Effector memory CD8-positive, alpha-beta T cell (primary cell): ENCODE measurements around the gene B4GALT6.
A peak's percentile ranks its signal among the peaks of the same experiment; 100 is the strongest.

Experiments used
- ATAC-seq: fragments of 150-1000 bp; cut with Tn5 transposase; replicated peaks from 2 replicates; pipeline ENCODE4 v1.10.0; 2021; ENCODE audit warnings: mild to moderate bottlenecking, moderate library complexity
- DNase-seq, 3 experiments: peaks; one replicate each; pipeline ENCODE4 v3.0.0; 2021
- H3K27ac Mint-ChIP-seq, 2 donors: one replicate each; pipeline ENCODE4 v1.8.0; 2022; ENCODE audit warnings: mild to moderate bottlenecking in 2 of 2, mixed read lengths in 2 of 2, moderate library complexity in 2 of 2
- H3K27me3 Mint-ChIP-seq, 2 donors: one replicate each; pipeline ENCODE4 v1.8.0; 2022; ENCODE audit warnings: mixed read lengths in 2 of 2
- H3K36me3 Mint-ChIP-seq: one replicate; pipeline ENCODE4 v1.8.0; 2022; ENCODE audit warnings: mild to moderate bottlenecking, moderate library complexity, mixed read lengths; ENCODE audit not compliant: insufficient read depth
- H3K4me1 Mint-ChIP-seq, 2 donors: one replicate each; pipeline ENCODE4 v1.8.0; 2022; ENCODE audit warnings: low read depth in 2 of 2, mixed read lengths in 2 of 2
- H3K4me3 Mint-ChIP-seq, 2 donors: one replicate each; pipeline ENCODE4 v1.8.0; 2022; ENCODE audit warnings: mild to moderate bottlenecking in 2 of 2, mixed read lengths in 2 of 2, moderate library complexity in 2 of 2
- H3K9me3 Mint-ChIP-seq, 2 donors: one replicate each; pipeline ENCODE4 v1.8.0; 2022; ENCODE audit warnings: mixed read lengths in 2 of 2

B4GALT6 gene

DNA sequence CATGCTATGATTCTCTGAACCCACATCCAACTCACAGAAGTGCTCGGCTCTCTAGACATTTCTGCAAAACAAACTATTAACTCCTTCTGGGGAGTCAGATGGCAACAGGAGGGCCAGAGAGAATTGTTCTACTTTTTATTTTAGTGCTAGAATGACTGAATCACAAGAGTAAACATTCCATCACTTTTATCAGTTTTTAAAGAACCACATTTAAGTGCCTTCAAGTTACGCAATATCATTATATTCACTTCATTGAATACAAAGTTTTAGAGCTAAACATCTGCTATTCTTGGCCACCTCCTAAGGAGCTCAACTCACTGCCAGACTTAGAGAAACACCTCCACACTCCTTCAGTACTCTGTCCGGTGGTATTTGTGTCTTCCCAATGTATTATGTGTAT lies 22.4 kb downstream of the B4GALT6 start:
- Mint-ChIP-seq H3K36me3 (no peaks in the 10 kb centered on the region), H3K4me3 (no peak overlapping the region), H3K27me3 (peaks cover 6 to 14% of the 10 kb centered on the region in 2 donors), H3K4me1 (peaks cover 8 to 12% of the 10 kb centered on the region in 2 donors), H3K27ac (no peak overlapping the region), H3K9me3 (peaks cover 0 to 2% of the 10 kb centered on the region in 2 donors)
- ATAC-seq (no peak), DNase-seq (no peak)

DNA sequence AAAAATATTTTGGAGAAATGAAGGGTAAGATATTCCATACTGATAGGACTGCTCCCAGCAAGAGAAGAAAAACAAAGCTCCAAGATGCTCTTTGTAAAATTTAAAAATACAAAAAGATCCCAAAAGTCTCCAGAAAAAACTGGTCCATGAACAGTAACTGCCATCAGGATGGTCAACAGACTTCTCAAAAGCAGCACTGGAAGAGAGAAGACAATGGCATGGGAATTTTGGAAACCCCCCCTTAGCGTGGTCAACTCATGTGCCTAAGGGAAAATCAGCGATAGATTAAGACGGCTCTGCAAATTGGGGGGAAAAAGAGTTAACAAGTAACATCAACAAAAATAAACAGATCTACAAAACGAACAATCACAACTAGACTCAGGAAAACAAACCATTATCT lies 23.6 kb downstream of the B4GALT6 start:
- no peak for DNase-seq
- H3K4me1 Mint-ChIP-seq = peaks cover 8 to 12% of the 10 kb centered on the region in 2 donors
- H3K27ac Mint-ChIP-seq = no peak overlapping the region
- H3K9me3 Mint-ChIP-seq = peaks cover 0 to 2% of the 10 kb centered on the region in 2 donors
- H3K36me3 Mint-ChIP-seq = no peaks in the 10 kb centered on the region
- ATAC-seq = no peak
- H3K4me3 Mint-ChIP-seq = no peak overlapping the region
- H3K27me3 Mint-ChIP-seq = peaks cover 6 to 14% of the 10 kb centered on the region in 2 donors

DNA sequence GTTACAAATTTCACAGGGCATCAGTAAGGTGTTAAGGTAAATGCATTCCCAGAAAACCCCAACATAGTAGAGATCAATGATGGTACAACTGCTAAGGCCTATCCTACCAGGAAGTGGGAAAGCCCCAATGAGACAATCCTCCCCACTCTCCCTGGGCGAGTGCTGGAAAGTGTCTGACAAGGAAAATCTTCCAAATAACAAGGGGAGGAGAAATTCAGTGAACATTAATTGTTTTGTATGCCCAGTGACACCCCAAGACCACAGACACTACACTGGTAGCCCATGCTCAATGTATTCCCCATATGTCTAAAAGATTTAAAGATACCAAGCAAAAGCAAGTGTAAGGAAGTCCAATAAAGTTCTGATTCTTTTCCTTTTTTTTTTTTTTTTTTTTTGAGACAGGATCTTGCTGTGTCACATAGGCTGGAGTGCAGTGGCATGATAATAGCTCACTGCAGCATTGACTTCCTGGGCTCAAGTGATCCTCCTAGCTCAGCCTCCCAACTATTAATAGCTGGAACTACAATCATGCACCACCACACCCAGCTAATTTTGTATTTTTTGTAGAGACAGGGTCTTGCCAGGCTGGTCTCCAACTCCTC lies 24.7 kb downstream of the B4GALT6 start:
- Mint-ChIP-seq H3K4me1 (peaks cover 8 to 12% of the 10 kb centered on the region in 2 donors), H3K9me3 (peaks cover 0 to 2% of the 10 kb centered on the region in 2 donors), H3K27ac (peak overlapping the region; percentile 81 to 88), H3K36me3 (no peaks in the 10 kb centered on the region), H3K27me3 (peaks cover 6 to 14% of the 10 kb centered on the region in 2 donors), H3K4me3 (peak overlapping the region; percentile 36 to 51)
- DNase-seq (no peak), ATAC-seq (no peak)

DNA sequence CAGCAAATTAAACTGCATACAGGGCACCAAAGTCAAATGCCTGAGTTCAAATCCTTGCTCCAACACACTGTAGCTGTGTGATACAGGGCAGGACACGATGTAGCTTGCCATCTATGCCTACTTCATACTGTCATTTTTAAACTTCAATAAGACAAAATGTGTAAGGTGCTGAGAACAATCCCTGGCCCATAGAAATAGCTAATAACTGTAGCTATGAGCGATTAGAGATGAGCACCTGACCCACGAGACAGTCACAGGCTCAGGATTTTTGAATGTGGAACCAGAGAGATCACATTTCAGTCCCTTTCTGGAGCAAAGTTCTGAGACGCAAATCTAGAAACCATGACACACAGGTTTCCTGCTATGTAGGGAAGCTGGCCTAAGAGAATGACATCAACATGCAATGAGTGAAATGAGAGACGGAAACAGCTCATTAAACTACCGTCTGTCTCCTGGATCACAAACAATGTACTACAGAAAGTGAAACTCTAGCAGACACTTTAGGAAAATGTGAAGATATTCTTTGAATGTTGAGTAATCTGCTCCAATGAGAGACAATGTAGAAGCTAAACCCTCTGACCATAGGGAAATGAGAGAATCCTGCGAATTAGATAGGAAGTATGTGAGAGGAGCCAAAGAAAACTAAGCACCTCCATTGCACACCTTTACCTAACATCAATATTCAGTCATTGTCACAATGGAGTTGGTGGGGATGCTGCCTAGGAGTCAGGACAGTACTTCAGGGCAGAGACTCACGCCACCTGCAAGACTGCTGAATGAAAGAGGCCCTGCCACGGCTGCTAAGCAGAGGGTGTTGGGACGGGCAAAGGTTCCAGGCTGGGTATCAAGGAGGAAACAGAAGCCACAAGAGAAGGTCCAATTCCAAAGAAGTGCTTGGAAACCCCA lies 25.5 kb downstream of the B4GALT6 start:
- DNase-seq = no peak
- Mint-ChIP-seq H3K36me3 (no peaks in the 10 kb centered on the region), H3K27me3 (peaks cover 2 to 14% of the 10 kb centered on the region in 2 donors), H3K4me3 (peak overlapping the region; percentile 36 to 51), H3K9me3 (no peaks in the 10 kb centered on the region), H3K4me1 (peaks cover 8 to 12% of the 10 kb centered on the region in 2 donors), H3K27ac (peak overlapping the region; percentile 81 to 88)
- ATAC-seq = peak; percentile 69

DNA sequence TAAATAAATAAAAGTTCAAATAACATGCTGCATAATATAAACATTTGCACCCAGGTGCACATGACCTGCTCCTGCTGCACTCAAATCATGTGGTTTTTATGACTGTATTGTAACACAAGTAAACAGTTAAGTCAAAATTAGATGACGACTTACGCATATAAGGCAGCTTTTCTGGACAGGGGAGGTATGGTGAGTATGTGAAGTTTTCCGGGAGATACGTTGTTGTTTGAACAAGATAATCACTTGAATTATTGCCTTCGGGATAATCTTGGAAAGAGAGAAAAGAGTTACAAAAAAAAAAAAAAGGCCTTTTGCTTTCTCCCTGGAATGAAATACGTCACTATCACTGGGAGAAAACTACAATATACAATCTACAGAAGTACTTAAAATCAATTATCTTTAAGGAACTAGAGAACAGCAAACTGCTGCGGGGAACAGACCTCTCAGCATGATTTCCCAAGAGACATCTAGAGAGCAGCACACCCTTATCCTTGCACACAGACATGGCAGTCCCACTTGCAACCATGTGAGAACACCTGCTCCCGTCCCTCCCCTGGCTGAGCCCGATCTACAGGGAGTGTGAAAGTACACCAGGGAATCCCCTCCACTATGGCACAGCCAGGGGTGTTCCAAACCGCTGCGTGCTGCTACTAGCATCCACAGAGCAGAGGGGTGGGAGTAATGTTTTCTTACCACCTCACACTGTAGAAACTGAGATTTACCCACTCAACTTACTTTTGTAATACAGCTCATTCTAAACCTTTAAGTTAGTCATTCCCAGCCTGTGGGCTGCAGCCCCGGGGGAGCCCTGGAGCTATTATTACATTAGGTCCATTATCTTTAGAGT lies 26.3 kb downstream of the B4GALT6 start:
- Mint-ChIP-seq H3K27me3 (peaks cover 2 to 19% of the 10 kb centered on the region in 2 donors), H3K4me3 (peak overlapping the region in 1 of 2 donors; percentile 36), H3K36me3 (no peaks in the 10 kb centered on the region), H3K27ac (peak overlapping the region in 1 of 2 donors; percentile 88), H3K9me3 (no peaks in the 10 kb centered on the region), H3K4me1 (peaks cover 8 to 12% of the 10 kb centered on the region in 2 donors)
- ATAC-seq (peak; percentile 46), DNase-seq (no peak)

DNA sequence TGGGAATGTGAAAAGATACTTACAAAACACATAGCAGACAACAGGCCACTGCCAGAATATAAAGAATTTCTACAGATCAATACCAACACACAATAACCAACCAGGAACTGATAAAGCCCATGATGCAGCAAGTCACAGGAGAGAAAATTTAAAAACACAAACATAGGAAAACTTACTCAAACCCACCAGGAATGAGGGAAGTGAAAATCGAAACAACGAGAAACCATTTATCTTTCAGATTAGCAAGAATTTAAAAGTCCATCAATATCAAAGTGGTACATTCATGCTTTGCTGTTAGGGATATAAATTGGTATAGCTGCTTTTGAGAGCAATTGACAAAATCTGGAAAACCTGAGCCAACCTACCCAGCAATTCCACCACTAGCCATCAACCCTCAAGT lies 27.6 kb downstream of the B4GALT6 start:
- no peaks in the 10 kb centered on the region for H3K9me3 Mint-ChIP-seq

DNA sequence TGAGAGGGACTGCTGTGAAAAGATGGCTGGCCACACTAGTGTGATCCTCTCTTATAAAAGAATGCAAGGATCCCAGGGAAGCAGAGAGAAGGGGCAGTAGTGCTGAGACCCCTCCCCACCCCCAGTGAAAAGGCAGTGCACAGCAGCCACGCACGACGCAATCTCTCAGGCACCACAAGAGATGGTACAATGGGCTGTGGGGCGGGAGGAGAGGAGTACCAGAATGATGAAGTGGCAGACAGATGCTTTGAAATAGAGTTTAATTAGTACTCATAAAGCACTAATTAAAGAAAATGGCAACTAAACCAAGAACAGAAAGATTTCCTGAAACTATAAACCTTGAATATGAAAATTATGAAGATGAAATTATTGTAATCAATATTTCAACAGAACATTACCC lies 29.0 kb downstream of the B4GALT6 start:
- Mint-ChIP-seq H3K27me3 (peaks cover 15 to 40% of the 10 kb centered on the region in 2 donors), H3K36me3 (no peaks in the 10 kb centered on the region), H3K27ac (no peak overlapping the region), H3K4me1 (peaks cover 8 to 12% of the 10 kb centered on the region in 2 donors), H3K4me3 (no peak overlapping the region), H3K9me3 (no peaks in the 10 kb centered on the region)
- DNase-seq (no peak), ATAC-seq (no peak)

More for the DNA sequence above, 27.6 kb downstream of the B4GALT6 start:
- Mint-ChIP-seq H3K27me3 (peaks cover 15 to 32% of the 10 kb centered on the region in 2 donors), H3K27ac (no peak overlapping the region), H3K4me3 (no peak overlapping the region), H3K36me3 (no peaks in the 10 kb centered on the region), H3K4me1 (peaks cover 8 to 12% of the 10 kb centered on the region in 2 donors)
- DNase-seq (no peak), ATAC-seq (no peak)

DNA sequence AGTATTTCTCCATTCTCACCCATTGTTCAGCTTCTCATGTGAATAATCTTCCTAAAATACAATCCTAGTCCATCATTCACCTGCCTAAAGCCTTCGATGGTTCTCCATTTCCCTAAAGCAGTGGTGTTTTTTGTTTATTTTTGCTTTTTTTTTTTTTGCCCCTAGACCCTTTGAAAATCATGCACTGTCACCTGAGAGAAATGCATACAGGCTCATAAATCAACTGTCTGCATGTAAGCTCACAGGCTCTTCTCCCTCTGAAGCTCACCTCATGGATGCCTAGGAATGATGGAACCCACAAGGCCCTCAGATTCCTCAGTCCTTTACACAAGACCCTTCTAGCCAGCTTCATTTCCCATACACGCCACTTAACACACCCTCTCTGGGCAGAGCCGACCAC lies 31.5 kb downstream of the B4GALT6 start:
- H3K36me3 Mint-ChIP-seq = no peaks in the 10 kb centered on the region
- H3K4me3 Mint-ChIP-seq = no peak overlapping the region
- peaks cover 15 to 26% of the 10 kb centered on the region in 2 donors for H3K27me3 Mint-ChIP-seq
- H3K27ac Mint-ChIP-seq = no peak overlapping the region
- H3K4me1 Mint-ChIP-seq = peaks cover 0 to 5% of the 10 kb centered on the region in 2 donors
- no peak for DNase-seq
- ATAC-seq = no peak
- H3K9me3 Mint-ChIP-seq = no peaks in the 10 kb centered on the region

DNA sequence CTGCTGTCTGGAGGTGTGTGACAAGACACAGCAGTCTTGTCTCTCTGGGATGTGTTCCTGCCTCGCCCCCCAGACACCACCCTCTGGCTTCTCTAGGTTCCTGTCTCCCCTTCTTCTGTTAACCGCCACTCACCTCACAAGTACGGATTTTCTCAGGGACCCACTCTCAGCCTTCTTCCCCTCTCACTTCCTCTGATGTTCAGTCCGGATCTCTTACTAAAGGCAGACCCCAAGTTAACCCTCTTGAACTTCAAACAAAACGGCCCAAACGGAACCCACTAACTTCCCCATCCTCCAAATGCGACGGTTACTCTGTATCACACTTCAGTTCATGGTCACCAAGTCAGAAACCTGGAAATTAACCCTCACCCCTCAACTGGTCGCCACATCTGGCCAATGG lies 32.0 kb downstream of the B4GALT6 start:
- Mint-ChIP-seq H3K27ac (no peak overlapping the region), H3K9me3 (no peaks in the 10 kb centered on the region), H3K36me3 (peaks cover 2% of the 10 kb centered on the region), H3K27me3 (peaks cover 15 to 28% of the 10 kb centered on the region in 2 donors), H3K4me3 (no peak overlapping the region), H3K4me1 (peaks cover 0 to 5% of the 10 kb centered on the region in 2 donors)
- ATAC-seq (no peak), DNase-seq (no peak)

DNA sequence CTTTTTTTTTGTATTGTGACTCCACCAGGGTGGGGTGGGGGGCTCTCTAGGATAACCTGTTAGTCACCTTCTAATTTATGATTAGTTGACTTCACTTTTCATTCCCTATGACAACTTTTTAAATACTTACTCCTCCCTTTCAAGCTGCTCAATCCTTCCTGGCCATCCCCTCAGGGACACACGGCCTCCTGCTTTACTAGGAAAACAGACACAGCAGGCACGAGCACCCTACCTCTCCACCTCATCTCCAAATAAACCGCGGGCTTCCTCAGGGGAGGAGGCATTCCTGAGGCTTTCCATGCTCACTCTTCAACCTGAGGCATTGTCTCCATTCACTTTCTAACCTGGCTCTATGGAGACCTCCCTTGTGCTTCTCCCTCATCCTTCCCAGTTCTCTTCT lies 33.0 kb downstream of the B4GALT6 start:
- Mint-ChIP-seq H3K27me3 (peaks cover 15 to 36% of the 10 kb centered on the region in 2 donors), H3K4me1 (peaks cover 3 to 5% of the 10 kb centered on the region in 2 donors), H3K36me3 (peaks cover 2% of the 10 kb centered on the region), H3K27ac (no peak overlapping the region), H3K4me3 (no peak overlapping the region), H3K9me3 (no peaks in the 10 kb centered on the region)
- no peak for DNase-seq
- ATAC-seq = no peak

DNA sequence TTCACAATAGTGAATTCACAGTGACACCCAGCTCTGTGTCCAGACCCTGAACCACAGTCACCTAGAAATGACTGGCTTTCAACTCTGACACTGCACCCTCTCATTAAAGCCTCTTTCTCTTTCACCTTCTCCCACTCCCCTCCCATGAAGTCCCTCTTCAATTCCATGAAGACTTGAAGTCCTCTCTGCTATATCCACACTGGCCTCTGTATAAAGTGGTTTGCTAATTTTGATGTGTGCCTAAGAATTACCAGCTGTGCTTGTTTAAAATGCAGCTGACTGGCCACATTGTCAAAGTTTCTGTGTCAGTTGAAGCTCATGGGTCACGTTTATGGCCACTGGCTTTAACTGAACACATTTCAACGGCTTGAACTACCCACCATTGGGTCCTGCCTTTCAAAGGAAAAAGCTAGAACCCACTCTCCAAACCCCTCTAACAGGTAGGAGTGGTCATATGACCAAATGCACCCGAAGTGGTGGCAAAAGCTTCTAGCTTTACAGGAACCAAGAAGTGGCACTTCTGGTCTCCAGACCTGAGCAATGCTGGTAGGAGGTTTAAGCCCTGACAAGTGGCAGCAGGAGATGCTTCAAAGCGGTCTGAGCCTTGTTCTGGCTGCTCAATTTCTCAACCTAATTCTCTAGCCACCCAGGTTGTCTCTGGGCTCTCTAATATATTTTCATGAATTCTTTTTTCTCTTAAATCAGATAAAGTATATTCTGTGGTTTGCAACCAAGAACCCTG lies 34.2 kb downstream of the B4GALT6 start:
- DNase-seq (no peak), ATAC-seq (no peak)
- Mint-ChIP-seq H3K4me3 (no peak overlapping the region), H3K27ac (no peak overlapping the region), H3K36me3 (peaks cover 2% of the 10 kb centered on the region), H3K4me1 (peaks cover 4 to 5% of the 10 kb centered on the region in 2 donors), H3K9me3 (no peaks in the 10 kb centered on the region), H3K27me3 (peaks cover 15 to 36% of the 10 kb centered on the region in 2 donors)

DNA sequence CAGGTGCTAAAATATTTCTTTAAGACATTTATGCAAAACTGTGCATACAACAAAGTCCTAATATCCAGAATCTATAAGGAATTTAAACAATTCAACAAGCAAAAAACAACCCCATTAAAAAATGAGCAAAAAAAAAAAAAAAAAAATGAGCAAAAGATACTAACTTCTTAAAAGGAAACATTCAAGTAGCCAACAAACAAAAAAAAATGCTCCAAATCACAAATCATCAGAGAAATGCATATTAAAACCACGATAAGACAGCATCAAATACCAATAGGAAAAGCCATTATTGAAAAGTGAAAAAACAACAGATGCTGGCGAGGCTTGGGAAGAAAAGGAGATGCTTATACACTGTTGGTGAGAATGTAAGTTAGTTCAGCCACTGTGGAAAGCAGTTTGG lies 34.9 kb downstream of the B4GALT6 start:
- Mint-ChIP-seq H3K4me3 (no peak overlapping the region), H3K27me3 (peaks cover 15 to 36% of the 10 kb centered on the region in 2 donors), H3K4me1 (peaks cover 4 to 5% of the 10 kb centered on the region in 2 donors), H3K27ac (no peak overlapping the region), H3K36me3 (peaks cover 2% of the 10 kb centered on the region), H3K9me3 (no peaks in the 10 kb centered on the region)
- ATAC-seq = no peak
- no peak for DNase-seq
